GM23338 (cell line): ENCODE measurements around the gene SPRY1.

Source experiments
- CREB1 ChIP-seq: fragments of 250-450 bp; sonication (Bioruptor Pico); IDR thresholded peaks from 2 replicates; pipeline ENCODE4 v1.5.0; 2020; ENCODE audit warnings: low read depth, mild to moderate bottlenecking, moderate library complexity
- EZH2 ChIP-seq: fragments of 200-600 bp; sonication (generic); IDR thresholded peaks from one replicate; pipeline ENCODE4 v1.8.0; 2017; ENCODE audit warnings: antibody characterized with exemption, mild to moderate bottlenecking, low read depth; ENCODE audit not compliant: unreplicated experiment
- EZH2phosphoT487 ChIP-seq: fragments of 200-600 bp; sonication (generic); IDR thresholded peaks from one replicate; pipeline ENCODE4 v1.8.1; 2018; ENCODE audit warnings: antibody characterized with exemption; ENCODE audit not compliant: unreplicated experiment
- JUNB ChIP-seq: IDR thresholded peaks from one replicate; pipeline ENCODE4 v1.6.1; 2016; ENCODE audit warnings: antibody characterized with exemption; ENCODE audit not compliant: unreplicated experiment
- NANOG ChIP-seq: IDR thresholded peaks from 2 replicates; pipeline ENCODE4 v1.6.1; 2016; ENCODE audit warnings: antibody characterized with exemption, borderline replicate concordance
- POLR2AphosphoS5 ChIP-seq: IDR thresholded peaks from 2 replicates; pipeline ENCODE4 v1.6.1; 2016; ENCODE audit warnings: antibody characterized with exemption, low read depth
- REST ChIP-seq: IDR thresholded peaks from one replicate; pipeline ENCODE4 v1.6.1; 2018; ENCODE audit warnings: antibody characterized with exemption; ENCODE audit not compliant: unreplicated experiment
- STAT1 ChIP-seq: IDR thresholded peaks from one replicate; pipeline ENCODE4 v1.6.1; 2016; ENCODE audit warnings: antibody characterized with exemption; ENCODE audit not compliant: unreplicated experiment
- ZNF331 ChIP-seq: fragments of 250-450 bp; sonication (Bioruptor Pico); IDR thresholded peaks from 2 replicates; pipeline ENCODE4 v1.5.0; 2020; ENCODE audit warnings: low read depth, mild to moderate bottlenecking, moderate library complexity
- TF ChIP-seq, protein P1 (sequence below): IDR thresholded peaks from 2 replicates; pipeline ENCODE4 v1.6.1; 2016; ENCODE audit warnings: antibody characterized with exemption
- TF ChIP-seq, protein P2 (sequence below), 2 experiments: fragments of 200-600 bp in 1 of 2; sonication (generic) in 1 of 2; conservative IDR thresholded peaks; 2 replicates each; pipeline versions ENCODE4 v1.5.1 to v1.6.1; 2016 to 2017; ENCODE audit warnings: antibody characterized with exemption in 2 of 2, low read depth in 2 of 2, mild to moderate bottlenecking in 2 of 2, moderate library complexity in 1 of 2

GRCh38 chr4:123366144-123366748 is 30.3 kb upstream of the SPRY1 start:
- TF ChIP-seq, protein P1, sequence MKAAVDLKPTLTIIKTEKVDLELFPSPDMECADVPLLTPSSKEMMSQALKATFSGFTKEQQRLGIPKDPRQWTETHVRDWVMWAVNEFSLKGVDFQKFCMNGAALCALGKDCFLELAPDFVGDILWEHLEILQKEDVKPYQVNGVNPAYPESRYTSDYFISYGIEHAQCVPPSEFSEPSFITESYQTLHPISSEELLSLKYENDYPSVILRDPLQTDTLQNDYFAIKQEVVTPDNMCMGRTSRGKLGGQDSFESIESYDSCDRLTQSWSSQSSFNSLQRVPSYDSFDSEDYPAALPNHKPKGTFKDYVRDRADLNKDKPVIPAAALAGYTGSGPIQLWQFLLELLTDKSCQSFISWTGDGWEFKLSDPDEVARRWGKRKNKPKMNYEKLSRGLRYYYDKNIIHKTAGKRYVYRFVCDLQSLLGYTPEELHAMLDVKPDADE: no peak
- TF ChIP-seq, protein P2, sequence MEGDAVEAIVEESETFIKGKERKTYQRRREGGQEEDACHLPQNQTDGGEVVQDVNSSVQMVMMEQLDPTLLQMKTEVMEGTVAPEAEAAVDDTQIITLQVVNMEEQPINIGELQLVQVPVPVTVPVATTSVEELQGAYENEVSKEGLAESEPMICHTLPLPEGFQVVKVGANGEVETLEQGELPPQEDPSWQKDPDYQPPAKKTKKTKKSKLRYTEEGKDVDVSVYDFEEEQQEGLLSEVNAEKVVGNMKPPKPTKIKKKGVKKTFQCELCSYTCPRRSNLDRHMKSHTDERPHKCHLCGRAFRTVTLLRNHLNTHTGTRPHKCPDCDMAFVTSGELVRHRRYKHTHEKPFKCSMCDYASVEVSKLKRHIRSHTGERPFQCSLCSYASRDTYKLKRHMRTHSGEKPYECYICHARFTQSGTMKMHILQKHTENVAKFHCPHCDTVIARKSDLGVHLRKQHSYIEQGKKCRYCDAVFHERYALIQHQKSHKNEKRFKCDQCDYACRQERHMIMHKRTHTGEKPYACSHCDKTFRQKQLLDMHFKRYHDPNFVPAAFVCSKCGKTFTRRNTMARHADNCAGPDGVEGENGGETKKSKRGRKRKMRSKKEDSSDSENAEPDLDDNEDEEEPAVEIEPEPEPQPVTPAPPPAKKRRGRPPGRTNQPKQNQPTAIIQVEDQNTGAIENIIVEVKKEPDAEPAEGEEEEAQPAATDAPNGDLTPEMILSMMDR (conservative IDR thresholded peaks at IDR 0.05; ENCODE audit: low read depth in 2 of 2): no peak
- TF ChIP-seq EZH2: no peak
- no peak for TF ChIP-seq ZNF331
- no peak for TF ChIP-seq REST
- no peak for TF ChIP-seq JUNB
- no peak for TF ChIP-seq POLR2AphosphoS5
- no peak for TF ChIP-seq STAT1
- TF ChIP-seq NANOG: no peak
- TF ChIP-seq EZH2phosphoT487: no peak
- TF ChIP-seq CREB1 (CRISPR knock-in tag): no peak
